Right lobe of liver (tissue), 6 donors: ENCODE data around the gene RTTN. TPM values are rescaled to one million over a fixed set of nuclear protein-coding genes. Genes with fewer than 3 reads are reported as not detected.

Experiments
- ATAC-seq, 4 donors: fragments of 200-7000 bp; cut with Tn5 transposase; one replicate each; pipeline ENCODE4 v1.9.1; 2020; ENCODE audit warnings: mild to moderate bottlenecking in 4 of 4, moderate library complexity in 4 of 4
- DNase-seq, 3 donors: peaks; one replicate each; pipeline ENCODE4 v3.0.0-alpha.2; 2020
- H3K27ac ChIP-seq, 3 donors: fragments of 200-600 bp; one replicate each; pipeline ENCODE4 v1.8.0; 2022
- H3K27me3 ChIP-seq, 2 donors: fragments of 200-600 bp; one replicate each; pipeline ENCODE4 v1.8.0; 2022
- H3K36me3 ChIP-seq, 4 donors: fragments of 200-600 bp; sonication (generic) in 1 of 4; one replicate each; pipeline versions ENCODE4 v1.5.1 to v1.8.0; 2017 to 2022; ENCODE audit warnings: control low read depth in 1 of 4
- H3K4me1 ChIP-seq, 4 donors: fragments of 200-600 bp; sonication (generic) in 1 of 4; one replicate each; pipeline versions ENCODE4 v1.5.1 to v1.8.0; 2017 to 2022; ENCODE audit warnings: control low read depth in 1 of 4
- H3K4me3 ChIP-seq, 3 donors: fragments of 200-600 bp; one replicate each; pipeline ENCODE4 v1.8.0; 2022
- H3K9me3 ChIP-seq, 4 donors: fragments of 200-600 bp; sonication (generic) in 1 of 4; one replicate each; pipeline versions ENCODE4 v1.5.1 to v1.8.0; 2017 to 2022; ENCODE audit warnings: control low read depth in 1 of 4
- POLR2A ChIP-seq: fragments of 450-650 bp; IDR thresholded peaks from one replicate; pipeline ENCODE4 v1.6.1; 2017; ENCODE audit warnings: antibody characterized with exemption, mild to moderate bottlenecking
- WGBS: methylation state at CpG from one replicate; pipeline ENCODE4 v1.1.6; 2018; ENCODE audit warnings: low coverage, low lambda C conversion rate; ENCODE audit not compliant: insufficient coverage; ENCODE audit errors: missing lambda C conversion rate; 5-methylcytosine and 5-hydroxymethylcytosine counted together
- intact Hi-C, 2 donors: fragments of 100-400 bp; cut with DNase I; formaldehyde crosslinking; loops; one replicate each; pipeline versions ENCODE4 v1.11.2 to v1.14.1; 2022
- total RNA-seq, 6 experiments: library from RNA; depleted of rRNA in 2 of 6; stranded (reverse); fragments of >200 nt in 2 of 6; fragmentation: NEBNext Ultra II Directional in 3 of 6; extraction: Animal tissue kit (Norgen Biotek cat#: 25700) in 3 of 6; gene quantifications; one replicate each; pipeline versions ENCODE4 v1.1.0 to v1.2.4, GENCODE V29; 2016 to 2023
- TF ChIP-seq, protein P1 (sequence below), 4 donors: fragments of 200-600 bp in 3 of 4; fragments of 450-650 bp in 1 of 4; IDR thresholded peaks; one replicate each; pipeline versions ENCODE4 v1.5.1 to v1.8.0; 2016 to 2022; ENCODE audit warnings: antibody characterized with exemption in 4 of 4, mild to moderate bottlenecking in 2 of 4
- donor health status: DM: no; HTN: yes; CAD: no.
- donor health status: DM: no; HTN: no; CAD: no.
- donor health status: DM: no; HTN: no; CAD: no.
- donor health status: DM: no; HTN: yes; CAD: no.
- donor health status: DM: no; HTN: yes; CAD: no.

RTTN gene
- total RNA-seq, 6 experiments from 2014 or later: 2.3 to 7.4 (median 6.5) TPM

DNA sequence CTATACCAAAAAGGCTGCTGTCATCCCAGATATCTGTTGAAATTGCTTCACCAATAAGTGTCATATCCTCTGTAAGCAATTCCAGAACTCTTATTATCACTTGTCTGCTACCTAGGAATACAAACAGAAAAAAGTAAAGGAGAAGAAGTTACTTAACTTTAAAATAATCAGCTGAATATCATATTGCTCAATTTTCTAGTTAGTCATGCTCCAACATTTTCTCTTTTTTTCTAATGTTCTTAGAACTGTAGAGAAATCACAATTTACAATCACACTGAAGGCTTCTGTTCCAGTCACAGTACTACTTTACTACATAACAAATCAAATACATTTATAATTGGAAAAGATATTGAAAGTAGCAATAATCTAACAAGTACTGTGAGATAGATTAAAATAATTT lies 17.4 kb downstream of the RTTN start:
- Histone ChIP-seq H3K4me1 (no peaks in the 10 kb centered on the region), H3K9me3 (no peaks in the 10 kb centered on the region), H3K36me3 (peaks cover 0 to 7% (median 0%) of the 10 kb centered on the region in 4 donors), H3K27ac (no peak overlapping the region), H3K4me3 (no peak overlapping the region), H3K27me3 (no peaks in the 10 kb centered on the region)
- TF ChIP-seq POLR2A: no peak
- TF ChIP-seq, protein P1, sequence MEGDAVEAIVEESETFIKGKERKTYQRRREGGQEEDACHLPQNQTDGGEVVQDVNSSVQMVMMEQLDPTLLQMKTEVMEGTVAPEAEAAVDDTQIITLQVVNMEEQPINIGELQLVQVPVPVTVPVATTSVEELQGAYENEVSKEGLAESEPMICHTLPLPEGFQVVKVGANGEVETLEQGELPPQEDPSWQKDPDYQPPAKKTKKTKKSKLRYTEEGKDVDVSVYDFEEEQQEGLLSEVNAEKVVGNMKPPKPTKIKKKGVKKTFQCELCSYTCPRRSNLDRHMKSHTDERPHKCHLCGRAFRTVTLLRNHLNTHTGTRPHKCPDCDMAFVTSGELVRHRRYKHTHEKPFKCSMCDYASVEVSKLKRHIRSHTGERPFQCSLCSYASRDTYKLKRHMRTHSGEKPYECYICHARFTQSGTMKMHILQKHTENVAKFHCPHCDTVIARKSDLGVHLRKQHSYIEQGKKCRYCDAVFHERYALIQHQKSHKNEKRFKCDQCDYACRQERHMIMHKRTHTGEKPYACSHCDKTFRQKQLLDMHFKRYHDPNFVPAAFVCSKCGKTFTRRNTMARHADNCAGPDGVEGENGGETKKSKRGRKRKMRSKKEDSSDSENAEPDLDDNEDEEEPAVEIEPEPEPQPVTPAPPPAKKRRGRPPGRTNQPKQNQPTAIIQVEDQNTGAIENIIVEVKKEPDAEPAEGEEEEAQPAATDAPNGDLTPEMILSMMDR (IDR thresholded peaks at IDR 0.05): no peak
- ATAC-seq (no peak), DNase-seq (no peak)
- intact Hi-C loops: no loop called here

DNA sequence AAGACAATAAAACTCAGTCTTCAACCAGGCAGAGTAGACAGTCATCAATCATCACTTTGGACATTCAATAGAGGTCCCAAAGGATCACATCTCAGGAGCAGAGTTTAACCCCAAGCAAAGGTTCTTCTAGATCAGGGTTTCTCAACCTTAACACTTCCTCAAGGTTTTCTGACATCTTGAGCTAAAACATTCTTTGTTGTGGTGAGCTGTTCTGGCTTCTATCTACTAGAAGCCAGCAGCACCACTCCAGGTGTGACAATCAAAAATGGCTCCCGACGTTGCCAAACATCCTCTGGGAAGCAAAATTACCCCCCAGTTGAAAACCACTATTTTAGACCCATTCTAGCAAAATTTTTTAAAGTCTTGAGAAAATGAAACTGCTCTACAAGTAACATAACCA lies 22.0 kb downstream of the RTTN start:
- H3K27me3 ChIP-seq: no peaks in the 10 kb centered on the region
- H3K4me3 ChIP-seq: no peak overlapping the region
- no peak for ATAC-seq
- H3K27ac ChIP-seq: no peak overlapping the region
- no peak for DNase-seq
- intact Hi-C loops: no loop called here
- H3K4me1 ChIP-seq: no peaks in the 10 kb centered on the region
- H3K36me3 ChIP-seq: peaks cover 0 to 7% (median 0%) of the 10 kb centered on the region in 4 donors
- TF ChIP-seq, protein P1 (IDR thresholded peaks at IDR 0.05): no peak
- TF ChIP-seq POLR2A: no peak
- H3K9me3 ChIP-seq: no peaks in the 10 kb centered on the region
- 96% methylated on average over 2 of the region's 2 CpGs for WGBS

DNA sequence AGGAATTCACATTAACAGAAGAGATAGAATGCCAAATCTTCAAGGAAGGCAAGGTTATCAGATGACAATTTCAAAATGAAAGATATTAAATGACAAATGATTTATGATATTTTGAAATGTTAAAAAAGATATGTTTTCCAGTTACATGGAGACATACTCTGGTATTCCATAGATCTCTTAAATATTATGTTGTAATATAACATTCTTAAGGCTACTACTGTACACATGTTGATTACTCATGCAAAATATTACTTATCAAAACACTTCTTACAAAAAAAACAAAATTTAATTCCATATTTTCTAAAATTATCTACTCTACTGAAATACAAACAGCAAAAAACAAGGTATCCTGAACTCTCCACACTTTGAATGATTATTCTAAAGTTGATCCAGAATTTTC lies 22.9 kb downstream of the RTTN start:
- intact Hi-C loops: no loop called here
- TF ChIP-seq POLR2A: no peak
- TF ChIP-seq, protein P1 (IDR thresholded peaks at IDR 0.05): no peak
- ATAC-seq: no peak

DNA sequence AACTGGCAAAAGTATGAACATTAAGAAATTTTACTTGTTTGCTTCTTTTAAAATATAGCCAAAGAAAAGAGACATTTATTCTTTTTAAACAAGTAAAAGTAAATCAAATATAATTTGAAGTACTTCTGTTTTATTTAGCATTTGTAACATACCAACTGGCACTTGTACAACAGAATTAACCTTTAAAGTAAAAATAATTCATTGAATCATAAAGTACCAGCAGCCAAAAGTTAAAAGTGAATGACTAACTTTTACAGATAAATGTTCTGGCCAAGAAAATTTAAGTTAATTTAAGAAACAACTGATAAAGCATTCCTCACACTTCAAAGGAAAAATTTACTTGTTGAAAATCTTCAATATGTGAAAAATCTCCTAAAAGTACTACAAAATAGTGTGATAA lies 23.8 kb downstream of the RTTN start:
- no peak for ATAC-seq
- no peak overlapping the region for H3K4me3 ChIP-seq
- intact Hi-C loops: no loop called here
- no peaks in the 10 kb centered on the region for H3K4me1 ChIP-seq
- DNase-seq: no peak
- peaks cover 0 to 3% (median 0%) of the 10 kb centered on the region in 4 donors for H3K36me3 ChIP-seq
- H3K27me3 ChIP-seq: no peaks in the 10 kb centered on the region
- H3K9me3 ChIP-seq: no peaks in the 10 kb centered on the region
- no peak overlapping the region for H3K27ac ChIP-seq
- TF ChIP-seq, protein P1 (IDR thresholded peaks at IDR 0.05): no peak
- TF ChIP-seq POLR2A: no peak

More for the DNA sequence above, 22.9 kb downstream of the RTTN start:
- H3K27me3 ChIP-seq: no peaks in the 10 kb centered on the region
- DNase-seq: no peak
- H3K36me3 ChIP-seq: peaks cover 0 to 7% (median 0%) of the 10 kb centered on the region in 4 donors
- H3K4me1 ChIP-seq: no peaks in the 10 kb centered on the region
- H3K4me3 ChIP-seq: no peak overlapping the region
- no peaks in the 10 kb centered on the region for H3K9me3 ChIP-seq
- H3K27ac ChIP-seq: no peak overlapping the region

DNA sequence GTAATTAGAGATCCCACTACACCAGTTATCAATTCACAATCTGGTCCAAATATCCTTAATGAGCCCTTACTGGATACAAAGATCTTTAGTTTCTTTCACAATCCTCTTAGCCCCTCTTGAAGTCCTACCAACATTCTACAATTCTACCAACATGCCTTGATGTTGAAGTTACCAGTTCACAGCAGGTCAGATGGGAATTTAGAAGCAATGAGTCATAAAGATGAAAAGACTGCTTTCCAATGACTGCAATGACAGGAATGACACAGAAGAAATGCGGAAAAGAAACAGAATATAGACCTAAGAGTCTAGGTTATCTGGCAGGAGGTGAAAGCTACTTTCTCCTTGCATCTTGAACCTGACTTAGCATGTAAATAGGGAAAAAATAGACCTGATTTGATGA lies 24.5 kb downstream of the RTTN start:
- Histone ChIP-seq H3K4me3 (no peak overlapping the region), H3K4me1 (no peaks in the 10 kb centered on the region), H3K9me3 (no peaks in the 10 kb centered on the region), H3K36me3 (peaks cover 0 to 3% (median 0%) of the 10 kb centered on the region in 4 donors), H3K27ac (no peak overlapping the region), H3K27me3 (no peaks in the 10 kb centered on the region)
- ATAC-seq (no peak), DNase-seq (no peak)
- no peak for TF ChIP-seq POLR2A
- TF ChIP-seq, protein P1 (IDR thresholded peaks at IDR 0.05): no peak
- 90% methylated on average over 1 of the region's 1 CpG for whole genome bisulfite sequencing
- intact Hi-C loops: no loop called here
